ENCODE measurements around the gene CWC15. TPM values are rescaled to one million over a fixed set of nuclear protein-coding genes. Genes with fewer than 3 reads are reported as not detected.
"Not testable (repeated sequence)": the region's sequence is repeated elsewhere in the genome, so short reads cannot be mapped to it uniquely, and the experiment has no call there.

Gene CWC15
- total RNA-seq, 6 donors from 2014 or later: 23.0 to 55.5 (median 42.6) TPM

DNA sequence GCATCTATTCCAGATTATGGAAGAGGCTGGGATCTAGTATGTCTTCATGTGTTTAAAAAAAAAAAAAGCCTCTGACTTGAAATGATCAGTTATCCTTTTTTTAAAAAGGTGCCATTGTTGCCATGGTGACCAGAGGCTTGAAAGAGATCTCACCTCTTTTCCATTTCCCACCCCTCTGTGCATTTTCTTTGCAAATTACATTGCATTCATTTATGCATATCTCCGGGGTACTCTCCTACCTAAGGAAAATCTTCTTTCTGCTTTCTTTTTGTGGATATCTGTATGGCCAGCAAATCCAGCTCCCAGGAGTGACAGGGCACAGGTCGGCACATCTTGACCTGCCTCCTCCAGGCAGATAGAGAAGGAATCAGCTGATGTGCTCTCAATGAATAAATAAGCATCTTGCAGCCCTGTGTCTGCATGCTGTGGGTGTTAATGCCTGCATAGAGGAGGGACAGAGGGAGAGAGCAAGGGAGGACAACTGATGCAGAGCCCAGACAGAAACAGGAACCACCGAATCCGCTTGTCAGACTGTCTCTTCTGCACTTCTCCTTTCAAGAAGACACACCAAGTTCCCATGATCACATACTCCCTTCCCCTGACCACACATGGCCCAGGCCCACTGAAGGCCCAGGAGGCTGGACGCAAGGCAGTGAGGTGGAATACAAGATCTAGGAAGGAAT, 50.9 kb downstream of the CWC15 start:
- Histone ChIP-seq H3K27ac (no peak overlapping the region), H3K9me3 (no peaks in the 10 kb centered on the region), H3K4me1 (peaks cover 24 to 37% (median 27%) of the 10 kb centered on the region in 4 donors), H3K4me3 (no peak overlapping the region), H3K27me3 (no peaks in the 10 kb centered on the region), H3K36me3 (no peaks in the 10 kb centered on the region)
- 62 to 67% methylated on average over 4 to 5 of the region's 5 CpGs for WGBS, 2 donors
- DNase-seq (no peak), ATAC-seq (ENCODE audit: low FRiP score in 2 of 2) (peak in 1 of 2 donors; percentile 17)
- TF ChIP-seq, protein P1, sequence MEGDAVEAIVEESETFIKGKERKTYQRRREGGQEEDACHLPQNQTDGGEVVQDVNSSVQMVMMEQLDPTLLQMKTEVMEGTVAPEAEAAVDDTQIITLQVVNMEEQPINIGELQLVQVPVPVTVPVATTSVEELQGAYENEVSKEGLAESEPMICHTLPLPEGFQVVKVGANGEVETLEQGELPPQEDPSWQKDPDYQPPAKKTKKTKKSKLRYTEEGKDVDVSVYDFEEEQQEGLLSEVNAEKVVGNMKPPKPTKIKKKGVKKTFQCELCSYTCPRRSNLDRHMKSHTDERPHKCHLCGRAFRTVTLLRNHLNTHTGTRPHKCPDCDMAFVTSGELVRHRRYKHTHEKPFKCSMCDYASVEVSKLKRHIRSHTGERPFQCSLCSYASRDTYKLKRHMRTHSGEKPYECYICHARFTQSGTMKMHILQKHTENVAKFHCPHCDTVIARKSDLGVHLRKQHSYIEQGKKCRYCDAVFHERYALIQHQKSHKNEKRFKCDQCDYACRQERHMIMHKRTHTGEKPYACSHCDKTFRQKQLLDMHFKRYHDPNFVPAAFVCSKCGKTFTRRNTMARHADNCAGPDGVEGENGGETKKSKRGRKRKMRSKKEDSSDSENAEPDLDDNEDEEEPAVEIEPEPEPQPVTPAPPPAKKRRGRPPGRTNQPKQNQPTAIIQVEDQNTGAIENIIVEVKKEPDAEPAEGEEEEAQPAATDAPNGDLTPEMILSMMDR (IDR thresholded peaks at IDR 0.05): no peak
- TF ChIP-seq POLR2AphosphoS5 (IDR thresholded peaks at IDR 0.05) (no peak), EP300 (IDR thresholded peaks at IDR 0.05) (no peak), POLR2A (IDR thresholded peaks at IDR 0.05) (no peak)

DNA sequence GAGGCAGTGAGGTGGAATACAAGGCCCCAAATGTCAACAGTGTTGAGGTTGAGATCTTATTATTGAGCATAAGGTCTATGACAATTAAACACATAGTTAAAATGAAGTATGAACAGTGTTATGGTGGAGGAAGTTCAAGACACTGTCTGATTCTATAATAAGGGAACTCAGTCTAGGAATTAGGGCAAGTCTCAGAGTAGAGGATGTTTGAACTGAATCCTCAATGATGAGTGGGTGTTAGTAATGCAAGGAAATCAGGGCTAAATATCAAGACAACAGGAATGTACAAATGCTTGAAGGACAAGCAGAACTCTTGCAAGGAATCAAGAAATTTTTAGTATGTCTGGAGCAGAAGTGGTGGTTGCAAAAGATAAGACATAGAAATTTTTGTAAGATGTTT, 53.0 kb downstream of the CWC15 start:
- no peak overlapping the region for H3K4me3 ChIP-seq
- H3K9me3 ChIP-seq: no peaks in the 10 kb centered on the region
- ATAC-seq (ENCODE audit: low FRiP score in 2 of 2) (no peak), DNase-seq (no peak)
- H3K36me3 ChIP-seq: no peaks in the 10 kb centered on the region
- H3K27me3 ChIP-seq: no peaks in the 10 kb centered on the region
- peaks cover 12 to 17% (median 14%) of the 10 kb centered on the region in 4 donors for H3K4me1 ChIP-seq
- H3K27ac ChIP-seq: no peak overlapping the region
- TF ChIP-seq POLR2A (IDR thresholded peaks at IDR 0.05) (no peak), EP300 (IDR thresholded peaks at IDR 0.05) (no peak), POLR2AphosphoS5 (IDR thresholded peaks at IDR 0.05) (no peak)
- TF ChIP-seq, protein P1 (IDR thresholded peaks at IDR 0.05): no peak

DNA sequence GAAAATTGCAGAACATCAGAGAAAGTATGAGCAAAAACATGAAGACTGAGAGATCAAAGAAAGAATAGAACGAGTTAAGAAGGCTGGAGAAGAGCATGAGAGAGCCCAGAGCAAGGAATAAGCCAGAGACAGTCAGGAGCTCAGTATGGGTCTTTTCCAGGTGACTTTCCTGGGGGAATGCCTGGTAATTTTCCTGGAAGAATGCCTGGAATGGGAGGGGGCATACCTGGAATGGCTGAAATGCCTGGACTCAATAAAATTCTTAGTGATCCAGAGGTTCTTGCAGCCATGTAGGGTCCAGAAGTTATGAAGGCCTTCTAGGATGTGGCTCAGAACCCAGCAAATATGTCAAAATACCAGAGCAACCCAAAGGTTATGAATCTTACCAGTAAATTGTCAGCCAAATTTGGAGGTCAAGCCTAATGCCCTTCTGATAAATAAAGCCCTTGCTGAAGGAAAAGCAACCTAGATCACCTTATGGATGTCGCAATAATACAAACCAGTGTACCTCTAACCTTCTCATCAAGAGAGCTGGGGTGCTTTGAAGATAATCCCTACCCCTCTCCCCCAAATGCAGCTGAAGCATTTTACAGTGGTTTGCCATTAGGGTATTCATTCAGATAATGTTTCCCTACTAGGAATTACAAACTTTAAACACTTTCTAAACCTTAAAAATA, 59.5 kb downstream of the CWC15 start:
- not testable (repeated sequence) for H3K36me3 ChIP-seq; H3K9me3 ChIP-seq; H3K27me3 ChIP-seq; H3K27ac ChIP-seq; H3K4me1 ChIP-seq; H3K4me3 ChIP-seq; ATAC-seq (ENCODE audit: low FRiP score in 2 of 2); DNase-seq
- 86 to 93% methylated on average over 2 of the region's 2 CpGs for WGBS, 2 donors

DNA sequence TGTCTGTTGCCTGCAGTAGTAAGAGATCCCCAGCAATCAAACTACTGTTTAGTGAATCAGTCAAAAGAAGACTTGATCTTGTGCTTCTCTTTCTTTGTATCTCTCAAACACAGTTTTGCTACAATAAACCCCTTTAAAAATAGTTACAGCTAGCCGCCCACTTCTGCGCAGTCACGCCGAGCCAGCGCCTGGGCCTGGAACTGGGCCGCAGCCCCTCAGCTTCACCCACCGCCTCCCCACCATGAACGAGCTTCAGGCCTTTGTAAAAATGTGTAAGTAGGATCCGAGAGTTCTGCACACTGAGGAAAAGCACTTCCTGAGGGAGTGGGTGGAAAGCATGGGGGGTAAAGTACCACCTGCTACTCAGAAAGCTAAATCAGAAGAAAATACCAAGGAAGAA, 60.5 kb downstream of the CWC15 start:
- DNase-seq (peak in 1 of 2 donors; percentile 49), ATAC-seq (ENCODE audit: low FRiP score in 2 of 2) (no peak)
- H3K4me1 ChIP-seq: no peaks in the 10 kb centered on the region

More for the DNA sequence above, 60.5 kb downstream of the CWC15 start:
- no peaks in the 10 kb centered on the region for H3K9me3 ChIP-seq
- TF ChIP-seq, protein P1 (IDR thresholded peaks at IDR 0.05): no peak
- TF ChIP-seq POLR2A (IDR thresholded peaks at IDR 0.05): no peak
- no peak for TF ChIP-seq EP300 (IDR thresholded peaks at IDR 0.05)
- TF ChIP-seq POLR2AphosphoS5 (IDR thresholded peaks at IDR 0.05): no peak
- no peak overlapping the region for H3K27ac ChIP-seq
- H3K36me3 ChIP-seq: no peaks in the 10 kb centered on the region
- H3K27me3 ChIP-seq: no peaks in the 10 kb centered on the region
- no peak overlapping the region for H3K4me3 ChIP-seq
- 97 to 100% methylated on average over 9 of the region's 9 CpGs for WGBS, 2 donors

Other genes with a start within 250 kb of the CWC15 start
- gene AMOTL1, start 205.2 kb downstream of the CWC15 start, total RNA-seq: 10 to 100 TPM; 30.4 to 54.7 (median 46.1) TPM
- under 1 TPM in 4 of 6 donors, not detected in 2; 0.20 to 0.74 (median 0.59) TPM for gene KDM4D, start 153 bp upstream of the CWC15 start, total RNA-seq
- not detected for gene KDM4E, start 51.7 kb upstream of the CWC15 start, total RNA-seq
- gene KDM4F, start 75.9 kb upstream of the CWC15 start, total RNA-seq: not detected
- 10 to 100 TPM; 16.8 to 42.9 (median 35.7) TPM for gene SRSF8, start 93.4 kb upstream of the CWC15 start, total RNA-seq
- gene ENDOD1, start 116.3 kb upstream of the CWC15 start, total RNA-seq: 10 to 100 TPM; 15.7 to 37.3 (median 27.1) TPM

All from upper lobe of left lung (tissue), 6 donors.